Vagina (tissue), 2 donors: Measurements from ENCODE around the gene SMARCE1.

Experiments used
- CTCF ChIP-seq, 3 experiments: fragments of 450-650 bp in 2 of 3; fragments of 200-600 bp in 1 of 3; sonication (generic) in 1 of 3; IDR thresholded peaks; one replicate each; pipeline ENCODE4 v1.5.1; 2017 to 2019; ENCODE audit warnings: antibody characterized with exemption in 3 of 3, mild to moderate bottlenecking in 2 of 3, moderate library complexity in 2 of 3
- POLR2A ChIP-seq, 2 donors: fragments of 450-650 bp; IDR thresholded peaks; one replicate each; pipeline ENCODE4 v1.6.1; 2017; ENCODE audit warnings: antibody characterized with exemption in 2 of 2, mild to moderate bottlenecking in 2 of 2, moderate library complexity in 2 of 2
- POLR2AphosphoS5 ChIP-seq, 2 donors: sonication (generic); formaldehyde crosslinking; IDR thresholded peaks; one replicate each; pipeline ENCODE4 v1.9.0; 2017; ENCODE audit warnings: antibody characterized with exemption in 2 of 2, mild to moderate bottlenecking in 2 of 2, low read depth in 1 of 2; ENCODE audit not compliant: insufficient read depth in 1 of 2

- TF ChIP-seq POLR2AphosphoS5 (IDR thresholded peaks at IDR 0.05; ENCODE audit: insufficient read depth in 1 of 2, low read depth in 1 of 2) (no peak), CTCF (IDR thresholded peaks at IDR 0.05) (no peak), POLR2A (IDR thresholded peaks at IDR 0.05) (no peak)
Observed at GRCh38 chr17:40580140-40580539, 67.5 kb downstream of the SMARCE1 start.
